ENCODE data around the gene PCBP3.

GRCh38 chr21:45945066-45945867, 301.7 kb downstream of the PCBP3 start:
- TF ChIP-seq CTCF (IDR thresholded peaks at IDR 0.05) (no peak), POLR2A (IDR thresholded peaks at IDR 0.05) (no peak)
